HG02798 (cell line): Measurements from ENCODE around the gene NAPB.

Experiments
- ATAC-seq: cut with Tn5 transposase; IDR thresholded peaks from one replicate; pipeline ENCODE4 v1.9.1; 2021; ENCODE audit warnings: mild to moderate bottlenecking; ENCODE audit not compliant: unreplicated experiment, poor library complexity

NAPB gene

GRCh38 chr20:23370873-23371272 is 50.4 kb downstream of the NAPB start:
- no peak for ATAC-seq

DNA sequence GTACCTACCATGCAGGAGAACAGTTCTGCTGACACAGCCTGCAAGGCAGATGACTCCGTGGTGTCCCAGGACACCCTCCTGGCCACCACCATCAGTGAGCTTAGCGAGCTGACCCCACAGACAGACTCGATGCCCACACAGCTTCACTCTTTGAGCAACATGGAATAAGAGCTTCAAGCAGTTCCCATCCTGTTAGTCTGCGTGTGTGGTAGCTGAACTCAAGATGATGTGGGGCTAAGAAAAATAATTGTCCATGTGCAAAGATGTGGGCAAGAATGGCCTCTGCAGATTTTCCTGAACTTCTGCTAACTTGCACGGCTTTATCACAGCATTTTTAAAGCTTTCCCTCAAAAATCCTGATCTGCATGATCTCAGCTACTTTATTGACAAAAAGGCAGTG is 51.0 kb downstream of the NAPB start:
- no peak for ATAC-seq

DNA sequence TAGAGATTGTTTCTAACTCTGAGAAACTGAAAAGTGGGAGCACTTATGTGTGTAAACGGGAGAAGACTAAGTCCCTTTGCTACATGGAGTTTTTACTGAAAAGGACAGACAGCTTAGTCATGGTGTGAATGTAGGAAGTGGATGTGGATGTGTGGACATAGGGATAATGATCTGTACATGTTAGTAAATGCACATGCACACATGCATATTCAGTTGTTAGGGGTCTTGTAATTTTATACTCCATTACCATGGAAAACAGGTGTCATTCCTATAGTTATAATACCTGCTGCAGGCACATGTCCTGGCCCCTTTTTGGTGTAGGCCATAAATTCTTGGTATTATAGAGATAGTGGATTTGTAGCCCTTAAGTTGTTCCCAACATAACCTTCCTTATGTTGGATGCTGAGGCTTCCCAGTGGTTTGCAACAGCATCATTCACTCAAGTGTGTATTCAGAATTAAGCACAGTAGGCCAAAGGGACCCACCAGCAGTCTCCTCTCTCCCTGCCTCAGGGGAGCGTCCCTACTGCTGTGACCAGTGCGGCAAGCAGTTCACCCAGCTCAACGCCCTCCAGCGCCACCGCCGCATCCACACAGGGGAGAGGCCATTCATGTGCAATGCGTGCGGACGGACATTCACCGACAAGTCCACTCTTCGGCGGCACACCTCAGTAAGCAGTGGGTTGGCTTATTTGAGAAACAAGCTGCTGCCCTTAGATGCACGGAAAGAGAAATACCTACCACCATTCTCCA is 52.0 kb downstream of the NAPB start:
- ATAC-seq, result no peak

GRCh38 chr20:23368316-23369071 is 52.8 kb downstream of the NAPB start:
- ATAC-seq, result no peak

DNA sequence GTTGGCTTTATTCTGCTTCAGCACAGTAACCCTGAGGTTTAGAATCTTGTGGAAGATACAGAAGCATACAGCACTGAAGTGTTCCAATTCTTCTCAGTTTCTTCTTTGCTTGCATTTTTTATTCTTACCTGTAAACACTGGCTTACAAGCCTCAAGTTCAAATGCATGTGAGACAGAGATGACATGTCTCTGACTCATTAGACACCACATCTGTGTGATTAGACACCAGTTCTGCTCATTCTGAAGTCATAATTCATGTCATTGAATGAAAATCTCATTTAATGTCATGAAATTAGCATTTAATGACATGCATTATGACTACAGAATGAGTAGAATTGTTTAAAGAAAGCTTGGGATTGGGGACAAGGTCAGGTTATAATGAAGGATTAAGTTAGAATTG is 53.5 kb downstream of the NAPB start:
- no peak for ATAC-seq

GRCh38 chr20:23366384-23366783 is 54.9 kb downstream of the NAPB start:
- ATAC-seq, result no peak

DNA sequence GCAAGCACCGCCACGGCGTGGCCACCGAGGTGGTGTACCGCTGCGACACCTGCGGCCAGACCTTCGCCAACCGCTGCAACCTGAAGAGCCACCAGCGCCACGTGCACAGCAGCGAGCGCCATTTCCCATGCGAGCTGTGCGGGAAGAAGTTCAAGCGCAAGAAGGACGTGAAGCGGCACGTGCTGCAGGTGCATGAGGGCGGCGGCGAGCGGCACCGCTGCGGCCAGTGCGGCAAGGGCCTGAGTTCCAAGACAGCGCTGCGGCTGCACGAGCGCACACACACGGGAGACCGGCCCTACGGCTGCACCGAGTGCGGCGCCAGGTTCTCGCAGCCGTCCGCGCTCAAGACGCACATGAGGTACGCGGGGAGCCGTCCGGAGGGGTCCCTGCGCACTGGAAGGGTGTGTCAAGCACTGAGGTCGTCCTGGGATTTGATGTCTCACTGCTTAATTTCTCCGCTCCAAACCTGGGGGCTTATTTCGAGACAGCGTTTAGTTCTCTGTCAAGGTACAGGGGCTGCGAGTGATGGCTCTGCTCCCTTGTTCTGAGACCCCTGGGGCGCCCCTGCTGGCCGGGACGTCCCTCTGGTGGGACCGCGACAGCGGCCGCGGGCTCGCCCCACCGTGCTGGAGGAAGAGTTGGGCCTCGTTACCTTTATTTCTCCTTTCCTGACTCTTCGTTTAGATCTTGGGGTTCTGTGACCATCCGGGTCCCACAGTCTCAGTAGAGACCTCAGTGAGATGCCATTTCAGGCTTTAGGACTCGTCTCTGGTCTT is 55.7 kb downstream of the NAPB start:
- ATAC-seq, result no peak

- ATAC-seq, result no peak
These were observed 58.0 kb downstream of the NAPB start for GRCh38 chr20:23363257-23363649.

- ATAC-seq, result peak; percentile 13
These were observed 58.7 kb downstream of the NAPB start for GRCh38 chr20:23362392-23363256.

DNA sequence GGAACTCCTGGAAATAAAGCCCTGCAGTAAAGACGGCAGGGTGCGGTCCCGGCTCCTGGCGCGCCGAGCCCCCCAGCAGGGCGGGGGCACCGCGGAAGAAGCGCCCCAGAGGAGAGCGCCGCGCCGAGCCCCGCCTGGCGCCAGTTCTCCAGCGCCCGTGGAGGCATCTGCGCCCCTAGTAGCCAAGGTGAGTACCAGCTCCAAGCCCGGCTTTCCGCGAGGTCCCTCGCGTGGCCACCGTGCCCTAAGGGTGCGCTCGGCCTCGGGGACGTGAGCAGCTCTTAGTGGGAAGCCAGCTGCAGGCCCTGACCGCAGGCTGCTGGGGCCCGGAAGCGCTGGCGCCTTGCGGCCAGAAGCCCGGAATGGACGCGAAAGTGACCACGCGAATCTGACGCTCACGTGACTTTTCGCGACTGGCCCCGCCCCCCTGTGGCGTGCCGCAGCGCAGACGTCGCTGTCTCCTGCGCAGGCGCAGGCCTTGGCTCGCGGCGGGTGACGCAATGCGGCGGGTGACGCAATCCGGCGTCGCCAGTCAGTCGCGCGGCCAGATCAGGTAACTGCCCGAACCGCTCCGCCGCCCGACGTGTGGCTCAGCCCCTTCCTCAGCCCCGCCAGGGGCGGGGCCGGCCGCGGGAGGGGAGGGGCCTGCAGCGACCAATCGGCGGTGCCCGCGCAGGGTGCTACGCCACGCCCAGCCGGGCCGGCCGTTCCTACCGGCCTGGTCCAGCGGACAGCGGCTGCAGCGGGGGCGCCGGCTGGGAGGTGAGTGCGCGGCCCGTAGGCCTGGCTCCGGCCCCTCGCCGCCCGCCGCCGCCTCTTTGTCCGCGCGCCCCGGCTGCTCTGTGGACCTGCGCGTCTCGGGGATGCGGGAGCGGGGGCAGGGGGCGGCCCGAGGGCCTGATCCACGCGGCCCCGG is 59.6 kb downstream of the NAPB start, which contains the start of gene GZF1:
Gene GZF1, plus strand, starts transcription at position 707 of the 916 bp plus-strand sequence. CDS start 2,202 bp downstream, outside the sequence.
- peak; percentile 74 for ATAC-seq

DNA sequence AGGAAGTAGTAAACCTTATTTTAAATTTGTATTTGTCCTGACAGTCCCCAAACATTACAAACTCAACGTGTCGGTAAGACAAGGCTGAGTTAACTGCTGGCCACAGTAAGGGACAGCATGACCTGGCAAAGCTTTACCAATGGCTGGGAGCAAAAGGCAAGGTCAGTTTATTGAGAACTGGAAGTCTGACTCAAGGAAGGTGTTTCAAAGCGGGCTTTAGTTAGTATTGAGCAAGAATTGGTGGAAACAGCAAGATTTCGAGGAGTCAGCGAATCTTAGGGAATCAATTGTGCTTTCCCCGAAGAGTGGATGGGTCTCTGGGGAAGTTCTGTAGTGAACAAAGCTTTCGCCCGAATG is 60.2 kb downstream of the NAPB start:
- ATAC-seq, result no peak

- ATAC-seq, result no peak
These were observed 60.8 kb downstream of the NAPB start for GRCh38 chr20:23360531-23360930.

DNA sequence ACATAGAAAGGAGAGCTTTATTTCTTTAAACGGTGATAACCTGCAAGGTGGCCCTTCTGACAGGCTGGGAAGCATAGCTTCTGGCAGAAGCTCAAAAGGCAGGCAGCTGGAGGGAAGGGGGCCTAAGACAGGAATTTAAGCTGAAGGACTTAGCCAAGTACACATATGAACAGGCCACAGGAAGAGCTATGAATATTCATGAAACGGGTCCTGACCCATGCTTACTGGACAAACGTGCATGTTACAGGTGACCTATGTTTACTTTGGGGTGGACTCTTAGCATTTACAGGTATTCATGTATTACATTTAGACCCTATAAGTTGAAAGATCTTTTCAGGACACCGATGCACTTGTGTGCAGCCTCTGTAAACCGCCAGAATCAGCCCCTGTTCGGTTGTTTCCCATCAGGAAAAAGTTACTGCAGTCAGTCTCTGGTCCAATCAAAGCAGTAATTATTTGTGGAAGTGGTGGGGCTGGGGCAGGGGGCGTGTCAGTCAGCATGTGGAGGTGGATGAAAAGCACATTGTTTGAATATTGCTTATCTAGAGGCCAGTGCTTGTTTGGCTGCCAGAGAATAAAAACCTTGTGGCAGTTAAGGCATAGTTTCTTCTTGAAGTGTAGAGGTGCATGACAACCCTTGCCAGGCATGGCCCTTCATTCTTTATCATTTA is 62.2 kb downstream of the NAPB start:
- no peak for ATAC-seq

- ATAC-seq, result no peak
These were observed 62.8 kb downstream of the NAPB start for GRCh38 chr20:23358563-23358906.

- peak; percentile 76 for ATAC-seq
These were observed 63.3 kb downstream of the NAPB start for GRCh38 chr20:23357767-23358562.

DNA sequence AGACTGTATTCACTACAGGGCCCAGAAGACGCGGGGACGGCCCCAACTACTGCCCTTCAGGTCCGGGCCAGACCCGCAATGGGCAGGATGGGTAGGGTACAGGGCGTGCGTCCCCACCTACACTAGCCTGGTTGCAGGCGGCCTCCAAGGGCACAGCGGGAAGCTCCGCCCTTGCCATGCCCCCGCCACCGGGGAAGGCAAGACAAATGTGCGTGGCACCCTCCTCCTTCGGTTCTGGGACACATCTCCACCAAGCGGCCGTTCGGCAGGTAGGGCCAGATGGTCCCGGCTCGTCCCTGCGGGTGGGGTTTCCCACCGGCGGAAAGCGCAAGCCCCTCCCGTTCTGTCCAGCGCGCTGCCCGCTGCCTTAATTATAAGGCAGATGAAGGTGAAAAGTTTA is 65.1 kb downstream of the NAPB start:
- ATAC-seq, result no peak

GRCh38 chr20:23350904-23351838 is 70.1 kb downstream of the NAPB start:
- peak; percentile 27 for ATAC-seq
